GM12865 (cell line): ENCODE data around the gene NF1.
"Not testable (repeated sequence)": the region's sequence is repeated elsewhere in the genome, so short reads cannot be mapped to it uniquely, and the experiment has no call there.

Source experiments
- DNase-seq: peaks from one replicate; pipeline ENCODE4 v3.0.0; 2010; ENCODE audit warnings: low read depth
- H3K4me3 ChIP-seq: 2 replicates; pipeline ENCODE4 v1.5.1; 2011; ENCODE audit warnings: mild to moderate bottlenecking, low read depth, low read length, control low read depth
- CTCF ChIP-seq: IDR thresholded peaks from 2 replicates; pipeline ENCODE4 v1.5.1; 2011; ENCODE audit warnings: low read length, control low read depth, low read depth, inconsistent platforms; ENCODE audit not compliant: insufficient read depth; ENCODE audit errors: missing control alignments

Gene NF1

GRCh38 chr17:31094600-31095235 is at the start of gene NF1:
Gene NF1, plus strand, starts transcription at chr17:31094977. Its CDS starts 333 bp downstream, at chr17:31095310.
- TF ChIP-seq CTCF, result no peak
- H3K4me3 ChIP-seq, result peak within 1 kb of the TSS; percentile 84
- DNase-seq, result peak; percentile 95

- DNase-seq, H3K4me3 ChIP-seq: not testable (repeated sequence)
These were observed 47.8 kb upstream of the NF1 start for GRCh38 chr17:31046856-31047425.

- no peak for TF ChIP-seq CTCF
These were observed 46.6 kb upstream of the NF1 start for GRCh38 chr17:31048142-31048541.

GRCh38 chr17:31048780-31049179 is 46.0 kb upstream of the NF1 start:
- no peak for TF ChIP-seq CTCF
- no peak for DNase-seq
- H3K4me3 ChIP-seq, result no peak overlapping the region

More at GRCh38 chr17:31048142-31048541, 46.6 kb upstream of the NF1 start:
- H3K4me3 ChIP-seq, result no peak overlapping the region
- no peak for DNase-seq

- TF ChIP-seq CTCF, result no peak
- no peak for DNase-seq
- H3K4me3 ChIP-seq, result no peak overlapping the region
These were observed 43.8 kb upstream of the NF1 start for GRCh38 chr17:31050948-31051347.

GRCh38 chr17:31051506-31051905 is 43.3 kb upstream of the NF1 start:
- no peak overlapping the region for H3K4me3 ChIP-seq
- no peak for TF ChIP-seq CTCF
- no peak for DNase-seq

- TF ChIP-seq CTCF, result no peak
- DNase-seq, result peak; percentile 24
- H3K4me3 ChIP-seq, result no peak overlapping the region
These were observed 42.4 kb upstream of the NF1 start for GRCh38 chr17:31052187-31052889.
